NCI-H146 treated with DMSO at 0.1 percent for 48 hours (cell line): Measurements from ENCODE around the gene AK8.

Experiments used
- DNase-seq: peaks from one replicate; lab custom pipeline; 2025; ENCODE audit not compliant: unreplicated experiment; lab: John Stamatoyannopoulos, UW

Gene AK8

DNA sequence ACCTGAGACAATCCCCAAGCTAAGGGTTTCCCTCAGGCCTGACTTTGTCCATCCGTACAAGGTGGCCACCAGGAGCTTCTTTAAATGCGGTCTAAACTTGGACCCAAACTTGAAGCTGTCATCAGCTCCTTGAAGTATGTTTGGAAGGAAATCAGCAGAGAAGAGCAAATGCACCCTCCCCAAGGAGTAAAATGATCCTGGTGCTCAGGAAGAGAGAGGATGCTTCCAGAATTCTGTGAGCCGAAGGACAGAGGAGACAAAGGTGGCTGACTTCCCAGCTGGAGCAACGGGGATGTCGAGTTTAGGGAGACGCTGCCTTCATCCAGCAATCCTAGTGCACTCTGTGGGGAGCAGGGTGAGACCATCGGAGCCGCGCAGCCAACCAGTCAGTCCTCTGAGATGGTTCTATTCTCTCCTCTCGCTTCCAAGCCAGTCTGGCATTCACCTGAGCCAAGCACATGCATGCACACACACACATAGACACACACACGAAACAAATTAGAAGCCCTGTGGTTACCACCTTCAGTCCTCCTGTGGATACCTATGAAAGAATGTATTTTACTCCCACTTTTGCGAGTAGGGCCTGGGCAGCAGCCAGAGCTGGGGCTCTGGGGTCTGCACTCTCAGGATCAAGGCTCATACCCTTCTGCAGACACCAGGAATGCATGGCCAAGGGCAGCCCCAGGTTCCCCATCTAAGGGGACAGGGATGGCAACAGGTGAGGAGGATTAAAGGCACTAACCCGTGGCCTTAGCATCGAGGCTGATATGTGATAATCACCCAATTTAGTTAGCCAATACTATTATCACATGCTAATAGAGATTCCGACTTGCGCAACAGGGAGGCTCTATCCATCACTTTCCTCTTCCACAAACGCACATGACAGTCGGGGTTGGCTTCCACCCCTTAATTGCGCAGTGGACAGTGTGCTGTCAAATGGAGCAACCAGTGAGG, 132.1 kb downstream of the AK8 start:
- DNase-seq, result no peak

DNA sequence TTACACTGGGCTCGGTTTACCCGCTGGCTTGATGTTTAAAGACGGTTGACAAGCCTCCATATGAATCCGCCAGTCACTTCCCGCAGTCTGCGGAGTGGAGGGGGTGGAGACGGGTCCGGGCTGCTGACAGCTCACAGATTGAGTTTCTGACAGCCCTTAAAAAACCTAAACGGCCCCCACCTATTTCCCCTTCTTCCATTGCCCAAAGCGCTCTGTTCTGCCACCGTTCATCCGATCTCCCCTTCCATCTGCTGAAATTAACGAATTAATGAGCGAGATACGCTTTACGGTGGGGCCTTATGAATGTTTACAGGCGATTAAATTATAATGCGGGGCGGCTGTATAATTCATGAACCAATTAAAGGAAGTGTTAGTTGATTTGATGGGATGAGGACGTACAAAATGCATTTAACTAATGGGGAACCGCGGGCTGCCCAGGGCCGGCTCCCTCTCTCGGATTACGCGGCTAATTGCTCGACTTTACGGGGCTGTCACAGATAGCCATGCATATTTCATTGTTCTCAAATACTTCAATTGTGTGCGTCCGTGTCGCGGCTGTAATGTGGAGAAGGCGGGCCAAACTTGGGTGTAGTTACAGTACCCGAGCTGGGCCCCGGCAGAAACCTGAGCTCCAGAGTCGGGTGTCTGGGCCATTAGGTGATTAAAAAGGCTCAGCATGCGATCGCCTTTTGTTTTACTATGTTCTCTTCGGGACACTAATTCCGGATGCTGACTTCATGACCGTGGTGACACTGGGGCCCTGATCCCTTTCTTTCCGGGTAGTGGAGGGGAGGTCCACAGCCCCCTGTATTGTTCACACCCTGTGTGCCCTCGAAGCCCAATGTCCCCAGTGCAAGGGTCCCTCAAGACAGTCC, 133.0 kb downstream of the AK8 start:
- no peak for DNase-seq

DNA sequence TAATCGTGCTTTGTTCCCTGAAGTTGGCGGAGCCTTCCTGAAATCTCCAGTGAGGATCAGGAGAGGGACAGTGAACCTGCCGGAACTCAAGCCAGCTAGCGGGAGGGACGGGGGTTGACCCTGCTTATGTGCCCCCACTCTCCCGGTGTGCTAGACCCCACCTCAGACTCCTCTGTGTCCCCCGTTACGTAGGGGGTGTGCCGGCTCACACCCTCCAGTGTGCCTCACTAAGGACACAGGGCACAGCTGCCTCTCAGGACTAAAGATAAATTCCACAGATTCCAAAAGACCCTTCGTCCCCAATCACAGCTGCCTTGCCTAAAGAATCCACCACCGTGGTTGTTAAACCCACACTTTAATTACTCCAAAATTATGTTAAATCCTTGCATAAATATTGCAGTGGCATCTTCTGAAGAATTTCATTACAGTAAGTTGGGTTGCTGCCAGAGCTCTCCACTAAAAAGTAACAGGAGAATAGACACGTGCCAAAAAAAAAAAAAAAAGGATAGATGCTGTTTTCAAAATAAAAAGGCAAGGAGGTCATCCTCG, 134.1 kb downstream of the AK8 start:
- no peak for DNase-seq

DNA sequence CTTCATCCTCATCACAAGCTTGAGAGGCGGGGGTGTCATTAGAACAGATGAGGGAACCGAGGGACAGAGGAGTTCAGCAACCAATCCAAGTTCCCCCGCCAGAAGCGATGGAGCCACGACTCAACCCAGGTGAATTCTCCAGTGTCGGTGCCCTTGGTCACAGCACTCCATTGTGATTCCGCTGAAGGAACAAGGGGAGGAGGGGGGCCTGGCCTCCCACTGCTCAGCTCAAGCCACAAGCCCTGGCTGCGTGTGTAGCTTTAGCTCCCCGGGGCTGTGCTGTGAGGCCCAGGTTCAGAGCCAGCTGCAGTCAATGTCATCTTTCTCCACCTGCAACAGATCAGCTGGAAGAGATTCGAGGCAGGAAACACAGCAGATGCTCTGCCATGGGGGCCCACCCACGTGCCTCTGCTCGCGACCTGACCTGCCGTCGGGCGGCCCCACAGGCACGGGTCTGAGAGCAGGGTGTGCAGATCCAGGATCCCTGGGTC, 135.2 kb downstream of the AK8 start:
- DNase-seq, result no peak

DNA sequence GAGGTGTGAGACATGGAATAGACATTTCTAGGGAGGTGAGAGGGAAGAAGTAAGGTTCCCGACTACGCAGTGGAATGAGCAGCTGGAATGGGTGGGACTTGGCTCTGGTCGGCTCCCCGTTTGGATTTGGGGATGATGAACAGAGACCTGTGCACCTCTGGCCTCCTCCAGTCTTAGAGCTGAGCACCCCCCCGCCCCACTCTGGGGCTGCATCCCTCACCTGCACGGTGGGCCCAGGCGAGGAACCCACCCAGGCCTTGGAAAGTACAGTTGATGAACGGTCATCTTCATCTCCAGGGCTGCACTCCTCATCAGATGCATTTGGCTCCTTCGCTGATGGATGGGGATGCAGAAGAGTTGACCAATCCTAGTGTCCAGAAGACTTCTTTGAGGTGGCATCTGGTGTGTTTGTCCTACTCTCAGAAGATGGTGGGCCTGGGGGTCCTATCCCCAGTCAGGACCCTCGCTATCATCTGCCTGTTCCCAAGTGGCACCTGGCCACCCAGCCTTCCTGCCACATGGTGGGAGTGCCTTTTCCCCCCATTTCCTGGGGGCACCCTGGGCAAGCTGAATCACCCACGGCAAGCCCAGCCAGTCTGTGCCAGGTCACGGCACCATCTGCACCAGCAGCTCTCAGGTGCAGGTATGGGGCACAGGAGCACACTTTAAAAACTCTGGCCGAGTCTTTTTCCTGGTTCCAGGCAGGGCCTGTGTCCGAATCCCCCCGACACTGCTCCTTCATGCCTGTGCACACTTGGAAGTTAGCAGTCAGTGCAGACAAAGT, 137.4 kb downstream of the AK8 start:
- no peak for DNase-seq

DNA sequence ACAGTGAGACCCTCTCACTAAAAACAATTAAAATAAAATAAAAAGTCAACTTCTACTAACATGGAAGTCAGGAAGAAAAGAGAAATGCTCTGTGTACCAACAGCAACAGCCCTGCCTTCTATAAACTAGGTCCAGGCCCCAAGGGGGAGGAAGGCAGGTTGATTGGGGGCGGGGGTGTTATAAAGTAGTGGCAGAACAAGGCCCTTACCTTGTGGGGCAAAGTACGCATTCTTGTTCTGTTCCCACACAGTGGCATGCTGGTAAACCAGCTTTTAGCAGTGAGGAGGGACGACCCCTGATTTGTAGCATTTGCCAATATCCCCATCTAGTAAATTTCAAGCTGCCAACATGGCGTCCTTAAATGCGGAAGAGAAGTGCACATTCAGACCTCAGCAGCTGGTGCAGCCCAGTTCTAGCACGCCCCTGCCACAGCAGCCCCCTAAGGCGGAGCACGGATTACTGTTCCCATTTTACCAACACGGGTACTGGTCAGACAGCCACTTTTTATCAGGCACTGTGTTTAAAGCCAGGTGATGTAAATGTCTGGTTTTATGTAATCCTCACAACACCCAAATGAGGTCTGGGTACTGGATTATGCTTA, 138.3 kb downstream of the AK8 start:
- no peak for DNase-seq

DNA sequence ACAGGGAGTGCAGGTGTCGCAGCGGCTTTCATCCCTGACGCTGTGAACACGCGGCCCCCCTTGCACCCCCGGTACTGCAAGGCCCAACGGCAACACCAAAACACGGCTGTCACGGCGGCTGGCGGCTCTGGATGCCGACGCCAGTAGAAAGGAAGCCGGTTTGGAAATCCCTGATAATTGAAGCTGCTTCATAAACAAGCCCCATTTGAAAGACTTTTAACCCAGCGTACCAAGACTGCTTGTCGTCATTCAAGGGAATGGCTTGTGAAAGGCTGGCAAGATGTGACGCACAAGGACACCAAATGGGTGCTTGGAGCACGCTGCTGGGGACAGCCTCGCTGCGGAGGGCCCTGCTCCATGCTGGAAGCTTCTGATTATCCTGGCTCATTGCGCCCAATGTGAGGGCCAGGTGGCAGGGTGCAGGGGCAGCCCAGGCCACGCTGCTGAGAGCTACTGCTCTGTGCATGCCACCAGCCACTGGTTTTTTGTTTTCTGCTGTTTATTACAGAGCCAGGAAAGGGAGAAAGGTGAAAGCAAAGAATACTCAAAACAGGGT, 144.7 kb downstream of the AK8 start:
- no peak for DNase-seq

DNA sequence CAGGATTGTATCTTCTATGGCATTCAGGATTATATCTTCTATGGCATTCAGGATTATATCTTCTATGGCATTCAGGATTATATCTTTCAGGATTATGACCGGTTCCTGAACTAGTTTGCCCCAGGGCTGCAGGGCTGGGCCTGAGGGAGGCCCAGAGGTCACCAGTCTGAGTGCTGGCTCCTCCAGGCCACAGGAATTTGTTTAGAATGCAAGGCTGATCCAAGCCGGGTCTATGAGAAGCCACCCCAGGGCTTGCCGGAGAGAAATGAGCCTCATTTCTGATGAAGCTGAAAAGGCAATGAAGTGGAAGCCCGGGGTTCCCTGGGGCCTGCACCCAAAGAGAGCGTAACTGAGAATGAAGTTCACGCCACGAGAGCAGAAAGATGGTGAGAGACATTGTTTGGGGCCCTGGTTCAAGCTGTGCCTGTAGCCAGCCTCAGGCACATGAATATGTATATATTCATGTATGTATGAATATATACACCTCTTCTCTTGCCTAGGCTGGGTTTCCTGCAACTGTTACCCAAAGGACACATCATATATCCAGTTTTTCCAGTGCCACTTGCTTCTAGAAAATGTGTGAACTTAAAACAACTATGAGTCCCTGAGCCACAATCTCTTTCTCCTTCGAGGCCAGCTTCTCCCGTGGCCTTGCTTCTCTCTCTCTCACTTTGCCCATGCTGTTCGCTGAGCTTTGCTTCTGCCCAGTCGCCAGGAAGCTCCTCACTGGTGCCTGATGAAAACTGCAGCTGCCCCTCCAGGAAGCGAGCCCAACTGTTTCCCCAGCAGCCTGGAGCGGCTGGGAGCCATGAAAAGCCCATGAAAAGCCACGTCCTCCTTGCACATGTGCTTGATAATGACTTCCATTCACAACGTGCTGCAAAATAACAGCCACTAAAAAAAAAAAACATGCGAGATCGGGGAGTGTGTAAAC, 145.5 kb downstream of the AK8 start:
- DNase-seq, result no peak

DNA sequence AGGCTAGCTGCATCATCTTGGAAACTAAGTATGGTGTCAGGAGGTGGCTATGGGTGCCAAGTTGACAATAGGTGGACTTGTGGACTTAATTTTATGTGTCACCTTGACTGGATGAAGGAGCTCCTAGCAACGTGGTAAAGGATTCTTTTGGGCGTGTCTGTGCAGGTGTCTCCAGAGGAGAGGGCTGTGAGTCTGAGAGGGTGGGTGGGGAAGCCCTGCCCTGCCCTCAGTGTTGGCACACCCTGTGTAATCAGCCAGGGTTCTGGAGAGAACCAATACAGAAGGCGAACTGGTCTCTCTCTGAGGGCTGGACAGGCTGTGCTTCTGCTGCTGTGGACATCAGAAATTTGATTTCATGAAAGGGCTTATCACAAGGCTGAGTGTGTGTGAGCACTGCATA, 146.9 kb downstream of the AK8 start:
- DNase-seq, result no peak

DNA sequence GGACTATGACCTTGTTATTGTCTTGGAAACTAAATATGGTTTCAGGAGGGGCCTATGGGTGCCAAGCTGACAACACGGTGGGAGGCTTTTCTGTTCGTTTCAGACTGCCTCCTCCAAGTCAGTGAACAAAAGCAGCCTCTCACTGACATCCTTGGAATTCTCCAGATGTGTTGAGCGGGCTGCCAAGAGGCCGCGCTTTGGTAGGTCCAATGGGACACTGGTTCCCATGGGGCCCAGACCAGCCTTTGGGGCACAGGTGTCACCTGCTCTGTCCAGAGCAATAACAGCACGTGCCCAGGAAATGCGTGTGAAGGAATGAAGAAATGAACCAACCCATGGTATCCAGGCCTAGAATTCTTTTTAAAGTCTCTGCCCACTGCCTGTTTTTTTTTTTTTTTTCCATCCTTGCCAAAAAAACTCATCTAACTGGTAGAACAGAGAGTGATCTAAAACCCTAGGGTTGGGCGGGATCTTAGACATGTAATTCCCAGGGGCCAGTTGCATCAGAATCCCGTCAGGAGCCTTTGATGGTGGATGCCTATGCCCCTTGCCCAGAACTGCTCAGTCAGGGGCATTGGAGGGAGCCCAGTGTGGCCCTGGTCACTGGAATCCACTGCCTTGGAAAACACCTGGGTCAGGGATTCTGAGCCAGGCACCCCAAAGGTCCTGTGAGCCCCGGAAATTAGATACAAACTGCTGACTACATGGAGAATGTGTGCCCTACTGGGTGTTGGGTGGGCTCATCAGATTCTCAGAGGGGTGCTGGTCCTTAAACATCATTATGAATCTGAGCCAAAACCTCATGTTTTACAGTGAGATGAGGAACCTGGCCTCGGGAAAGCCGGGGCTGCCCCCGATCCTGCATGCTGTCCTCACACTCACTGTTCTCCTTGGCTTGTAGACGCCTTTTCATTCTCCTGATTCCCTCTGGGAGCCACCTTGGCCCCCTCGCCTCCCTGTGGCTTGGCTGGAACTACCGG, 147.7 kb downstream of the AK8 start:
- no peak for DNase-seq

DNA sequence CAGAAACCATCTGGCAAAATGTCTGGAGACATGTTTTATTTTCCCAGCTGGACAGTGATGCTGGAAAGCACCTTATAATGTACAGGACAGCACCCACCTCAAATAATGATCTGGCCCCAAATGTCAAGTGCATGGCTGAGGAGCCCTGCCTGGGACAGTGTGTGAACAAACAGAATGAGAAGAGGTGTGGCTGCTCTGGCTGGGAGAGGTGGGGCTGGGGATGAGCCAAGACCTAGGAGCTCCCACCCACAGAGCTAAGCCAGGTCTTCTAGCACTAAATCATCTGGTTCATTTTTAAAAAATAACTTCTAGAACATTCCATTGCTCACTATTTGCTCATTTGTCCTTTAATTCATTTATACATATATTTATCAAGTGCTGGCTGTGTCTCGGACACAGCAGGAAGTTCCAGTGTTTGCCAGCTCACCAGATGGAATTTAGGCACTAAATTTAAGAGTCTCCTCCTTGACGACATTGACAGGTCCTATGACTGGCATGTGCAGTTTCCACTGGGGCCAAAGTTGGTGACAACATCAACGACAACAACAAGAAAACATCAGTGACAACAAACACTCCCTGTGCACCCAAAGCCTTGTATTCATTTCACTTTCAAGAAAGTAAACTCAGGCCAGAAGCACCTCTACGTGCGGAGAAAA, 148.7 kb downstream of the AK8 start:
- DNase-seq, result no peak

DNA sequence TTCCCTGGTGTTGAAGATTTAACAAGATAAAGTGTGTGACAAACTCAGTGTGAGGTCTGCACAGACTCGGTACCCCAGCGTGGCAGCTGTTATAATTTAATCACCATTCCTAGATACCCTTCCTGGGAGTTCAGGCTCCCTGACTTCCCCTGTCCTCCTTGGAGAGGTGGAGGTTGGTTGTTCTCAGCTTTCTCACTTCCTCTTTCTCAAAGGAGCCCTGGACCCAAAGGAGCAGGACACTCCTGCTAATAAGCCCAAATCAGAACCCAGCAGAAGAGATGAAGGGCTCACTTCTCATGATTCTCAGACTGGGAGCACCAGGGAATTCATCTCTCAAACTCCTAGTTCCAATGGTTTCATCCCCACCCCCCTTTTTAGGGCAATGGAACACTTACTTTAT, 149.6 kb downstream of the AK8 start:
- no peak for DNase-seq

DNA sequence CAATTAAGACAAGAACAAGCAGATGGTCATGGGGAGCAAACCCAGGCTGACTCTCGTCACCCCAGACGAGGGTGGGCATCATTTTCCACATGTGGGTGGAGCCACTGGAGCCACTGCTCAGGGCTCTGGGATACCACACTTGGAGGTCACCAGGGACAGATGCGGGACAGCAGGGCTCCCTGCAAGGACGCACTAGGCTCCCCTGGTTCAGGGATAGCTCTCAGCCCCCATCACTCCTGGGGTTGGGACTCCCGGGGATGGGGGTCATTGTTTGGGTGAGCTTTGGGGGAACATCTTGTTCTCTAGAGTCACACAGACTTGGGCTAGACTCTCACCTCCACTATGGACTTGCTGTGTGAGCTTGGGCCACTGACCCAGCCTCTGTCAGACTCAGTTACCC, 150.0 kb downstream of the AK8 start:
- no peak for DNase-seq

DNA sequence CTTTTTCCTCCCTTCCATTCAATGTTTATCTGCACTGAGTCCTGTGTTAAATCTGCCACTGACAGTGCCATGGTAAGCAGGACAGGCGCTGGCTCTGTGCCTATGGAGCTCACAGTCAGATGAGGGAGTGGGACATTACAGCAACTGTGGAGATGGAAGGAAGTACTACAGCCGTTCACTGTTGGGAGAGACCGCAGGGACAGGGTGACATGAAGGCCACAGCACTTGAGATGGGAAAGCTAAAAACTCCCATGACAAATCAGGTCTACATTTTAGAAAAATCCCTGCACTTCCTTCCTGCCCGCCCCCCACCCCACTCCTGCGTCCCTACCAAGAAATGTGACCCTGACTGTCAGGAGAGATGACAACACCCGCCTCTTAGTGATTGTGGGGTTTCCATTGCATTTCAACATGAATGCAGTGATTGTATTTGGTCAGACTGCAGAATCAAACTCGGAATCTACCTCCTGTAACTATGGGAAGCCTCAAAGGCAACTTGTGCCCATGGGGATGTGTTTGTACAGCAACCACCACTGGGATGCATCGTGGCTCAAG, 151.4 kb downstream of the AK8 start:
- DNase-seq, result no peak

DNA sequence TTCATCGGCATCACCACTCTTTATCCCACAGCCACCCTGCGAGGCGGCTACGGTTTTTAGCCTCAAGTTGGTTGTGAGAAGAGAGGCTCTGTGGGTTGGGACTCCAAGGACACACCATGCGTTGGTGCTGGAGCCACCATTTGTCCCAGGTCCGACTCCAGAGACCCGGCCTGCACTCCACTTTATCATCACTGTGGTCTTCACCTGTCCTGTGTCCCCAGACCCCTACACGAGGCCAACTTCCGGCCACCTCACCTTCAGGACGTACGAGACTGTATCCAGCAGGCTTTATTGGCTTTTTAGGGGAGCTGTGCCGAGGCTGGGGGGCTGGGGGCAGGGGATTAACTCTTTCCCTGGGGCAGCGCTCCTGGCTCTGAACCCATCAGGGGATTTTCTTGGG, 152.8 kb downstream of the AK8 start:
- DNase-seq, result no peak

DNA sequence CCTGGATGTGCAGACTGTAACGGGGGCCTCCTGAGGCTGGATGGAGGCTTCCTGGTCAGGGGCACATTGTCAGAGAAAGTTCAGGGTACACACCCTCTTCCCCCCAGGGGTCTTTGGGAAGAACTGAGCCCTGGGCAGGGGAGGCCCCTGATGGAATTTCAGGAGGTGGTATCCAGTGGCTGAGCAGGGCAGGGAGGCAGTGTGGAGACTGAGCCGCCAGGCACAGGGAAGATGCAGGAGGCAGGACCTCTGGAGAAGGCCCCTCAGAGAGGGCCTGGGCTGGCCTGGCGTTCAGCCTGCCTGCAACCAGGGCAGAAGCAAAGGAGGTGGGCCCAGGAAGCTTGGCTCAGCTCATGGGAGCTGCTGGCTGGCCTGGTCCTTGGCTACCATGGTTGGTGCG, 154.3 kb downstream of the AK8 start:
- DNase-seq, result no peak

DNA sequence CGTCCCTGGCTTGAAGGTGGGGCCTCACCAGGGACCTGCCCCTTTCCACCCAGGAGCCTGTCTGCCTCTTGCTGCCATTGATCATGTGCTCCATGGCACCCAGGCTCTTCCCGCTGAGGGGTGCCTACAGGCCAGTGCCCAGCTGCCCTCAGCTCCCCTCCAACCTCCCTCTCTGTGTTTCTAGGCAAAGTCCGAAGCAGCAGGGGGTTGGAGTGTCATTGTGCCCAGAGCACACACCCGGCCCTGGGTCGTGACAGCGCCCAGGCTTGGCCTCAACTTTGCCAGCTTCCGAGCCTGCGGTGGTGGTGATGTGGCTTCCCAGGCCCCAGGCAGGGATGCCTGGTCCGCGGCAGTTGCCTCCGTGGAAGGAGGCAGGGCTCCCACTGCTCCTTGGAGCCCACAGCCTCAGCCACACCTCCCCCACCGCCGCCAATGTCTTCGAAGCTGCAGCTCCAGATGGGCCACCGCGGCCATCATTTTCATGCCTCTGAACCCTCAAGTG, 155.5 kb downstream of the AK8 start:
- DNase-seq, result no peak
